GM12878 (cell line): Measurements from ENCODE around the gene STX16. TPM values are rescaled to one million over a fixed set of nuclear protein-coding genes. Genes with fewer than 3 reads are reported as not detected.

Experiments
- ATAC-seq: fragments of 200-7000 bp; cut with Tn5 transposase; 3 replicates; pipeline ENCODE4 v1.9.1; 2020; ENCODE audit warnings: mild to moderate bottlenecking, moderate library complexity
- BruUV-seq: library from RNA; stranded (reverse); fragments of 400-500 nt; replicated peaks from 2 replicates; lab custom pipeline; 2021; lab: Mats Ljungman, UMichigan
- CTCF ChIA-PET: fragments of 300-600 bp; sonication (Branson Sonifier 250); formaldehyde crosslinking; extraction: SDS; loops from one replicate; lab custom pipeline; 2021; ENCODE audit warnings: inconsistent platforms; lab: Yijun Ruan, JAX
- POLR2A ChIA-PET: fragments of 350-600 bp; formaldehyde crosslinking; extraction: SDS; loops from one replicate; lab custom pipeline; 2021; ENCODE audit warnings: inconsistent platforms; lab: Charles Lee
- RAD21 ChIA-PET: fragments of 300-600 bp; sonication (Branson Sonifier 250); formaldehyde crosslinking; loops from one replicate; lab custom pipeline; 2023; ENCODE audit warnings: antibody characterized with exemption; ENCODE audit not compliant: unreplicated experiment; lab: Charles Lee
- SMC1A ChIA-PET: fragments of 300-600 bp; sonication (Branson Sonifier 250); formaldehyde crosslinking; loops from one replicate; lab custom pipeline; 2023; ENCODE audit not compliant: unreplicated experiment, uncharacterized antibody; lab: Charles Lee
- DNase-seq: peaks from one replicate; pipeline ENCODE4 v3.0.0-alpha.2; 2011; ENCODE audit warnings: low read depth, low spot score
- FAIRE-seq: peaks from 3 replicates; lab custom pipeline; 2011; peaks lifted over from hg19 to GRCh38; lab: Jason Lieb, UNC
- H2AFZ ChIP-seq: 2 replicates; pipeline ENCODE4 v1.6.0; 2011; ENCODE audit warnings: low read depth, low read length, control low read depth; ENCODE audit not compliant: control insufficient read depth
- H3K27ac ChIP-seq: 2 replicates; pipeline ENCODE4 v1.5.1; 2011; ENCODE audit warnings: control low read depth; ENCODE audit not compliant: control insufficient read depth, insufficient read depth
- H3K27me3 ChIP-seq, 2 experiments: replicated peaks in 1 of 2; 2 replicates each; pipeline versions ENCODE4 v1.6.0 to v1.6.1; 2011; ENCODE audit warnings: low read length in 1 of 2; ENCODE audit not compliant: control insufficient read depth in 2 of 2, insufficient read depth in 2 of 2
- H3K36me3 ChIP-seq, 2 experiments: 2 replicates each; pipeline ENCODE4 v1.5.1; 2011; ENCODE audit warnings: low read length in 1 of 2; ENCODE audit not compliant: control insufficient read depth in 2 of 2, insufficient read depth in 2 of 2
- H3K4me1 ChIP-seq: 2 replicates; pipeline ENCODE4 v1.6.1; 2011; ENCODE audit warnings: mild to moderate bottlenecking, low read length, moderate library complexity, mixed read lengths; ENCODE audit not compliant: control insufficient read depth, insufficient read depth
- H3K4me2 ChIP-seq: 2 replicates; pipeline ENCODE4 v1.6.0; 2011; ENCODE audit warnings: control low read depth; ENCODE audit not compliant: control insufficient read depth, insufficient read depth
- H3K4me3 ChIP-seq: fragments of 200-600 bp; sonication (generic); 2 replicates; pipeline ENCODE4 v1.5.1; 2016
- H3K79me2 ChIP-seq: 2 replicates; pipeline ENCODE4 v1.6.0; 2011; ENCODE audit warnings: low read length; ENCODE audit not compliant: control insufficient read depth, insufficient read depth
- H3K9ac ChIP-seq: 2 replicates; pipeline ENCODE4 v1.8.0; 2011; ENCODE audit warnings: low read length, control low read depth, mixed read lengths; ENCODE audit not compliant: control insufficient read depth, insufficient read depth
- H3K9me3 ChIP-seq: replicated peaks from 3 replicates; pipeline ENCODE4 v1.5.1; 2011; ENCODE audit warnings: mild to moderate bottlenecking, low read length; ENCODE audit not compliant: control insufficient read depth, insufficient read depth
- H4K20me1 ChIP-seq: 2 replicates; pipeline ENCODE4 v1.6.0; 2011; ENCODE audit not compliant: control insufficient read depth, insufficient read depth
- ASH2L ChIP-seq: fragments of 300-600, 200-600 bp; sonication (generic); IDR thresholded peaks from 2 replicates; pipeline ENCODE4 v1.6.1; 2017; ENCODE audit warnings: low read depth, mild to moderate bottlenecking, borderline replicate concordance
- CHD4 ChIP-seq: fragments of 200-600 bp; sonication (generic); IDR thresholded peaks from 2 replicates; pipeline ENCODE4 v1.6.1; 2016; ENCODE audit warnings: mild to moderate bottlenecking
- CREM ChIP-seq: IDR thresholded peaks from 2 replicates; pipeline ENCODE4 v1.6.1; 2014; ENCODE audit warnings: antibody characterized with exemption, low read depth
- EZH2 ChIP-seq: IDR thresholded peaks from 2 replicates; pipeline ENCODE4 v1.6.1; 2012; ENCODE audit warnings: low read depth, mild to moderate bottlenecking, control low read depth, inconsistent platforms, low read length, borderline replicate concordance; ENCODE audit not compliant: control insufficient read depth
- JUNB ChIP-seq: IDR thresholded peaks from 2 replicates; pipeline ENCODE4 v1.6.1; 2016; ENCODE audit warnings: antibody characterized with exemption, mild to moderate bottlenecking
- SMARCA5 ChIP-seq: fragments of 450-650 bp; IDR thresholded peaks from 2 replicates; pipeline ENCODE4 v1.6.1; 2017; ENCODE audit warnings: mild to moderate bottlenecking
- SUPT20H ChIP-seq: IDR thresholded peaks from 2 replicates; pipeline ENCODE4 v1.6.1; 2011; ENCODE audit warnings: low read depth, mild to moderate bottlenecking, low read length, moderate library complexity, borderline replicate concordance; ENCODE audit not compliant: control insufficient read depth
- ZNF207 ChIP-seq: fragments of 450-650 bp; IDR thresholded peaks from 2 replicates; pipeline ENCODE4 v1.6.1; 2014; ENCODE audit warnings: antibody characterized with exemption, mild to moderate bottlenecking, borderline replicate concordance
- WGBS: methylation state at CpG from one replicate; pipeline ENCODE4 v1.1.6; 2016; ENCODE audit warnings: low lambda C conversion rate; ENCODE audit not compliant: insufficient replicate concordance, insufficient coverage; ENCODE audit errors: missing lambda C conversion rate; 5-methylcytosine and 5-hydroxymethylcytosine counted together
- in situ Hi-C: fragments of 300-500 bp; cut with MboI; formaldehyde crosslinking; loops from 9 replicates; pipeline ENCODE4 v1.14.3; 2018; ENCODE audit warnings: mixed read lengths
- intact Hi-C: fragments of 100-400 bp; cut with micrococcal nuclease; formaldehyde crosslinking; loops from one replicate; pipeline ENCODE4 v1.14.2; 2022; ENCODE audit not compliant: unreplicated experiment
- polyA plus RNA-seq, 11 experiments: library from polyadenylated mRNA; depleted of rRNA in 4 of 11; unstranded in 6 of 11; stranded (reverse) in 5 of 11; fragments of >200 nt; fragmentation: Nextera tagmentation in 4 of 11; fragmentation: Illumina TruSeq in 1 of 11; extraction: Ambion mirVana in 4 of 11; extraction: Trizol in 1 of 11; gene quantifications; 1 replicate in 1 of 11; 2 replicates in 10 of 11; pipeline versions ENCODE4 v1.2.1 to v1.2.3, GENCODE V29; 2011 to 2016; ENCODE audit warnings: inconsistent platforms in 2 of 11, missing spikeins in 2 of 11, low read depth in 1 of 11
- total RNA-seq, 4 experiments: library from RNA; depleted of rRNA in 3 of 4; stranded (reverse); fragments of >200 nt in 3 of 4; fragmentation: Illumina TruSeq in 1 of 4; extraction: Trizol in 1 of 4; gene quantifications; 2 replicates each; pipeline versions ENCODE4 v1.2.1 to v1.2.3, GENCODE V29; 2013 to 2021
- TF ChIP-seq, protein P1 (sequence below): fragments of 450-650 bp; conservative IDR thresholded peaks from 2 replicates; pipeline ENCODE4 v1.6.1; 2017; ENCODE audit warnings: mild to moderate bottlenecking, moderate library complexity
- TF ChIP-seq, protein P2 (sequence below): fragments of 450-650 bp; IDR thresholded peaks from 2 replicates; pipeline ENCODE4 v1.6.1; 2017; ENCODE audit warnings: antibody characterized with exemption, mild to moderate bottlenecking, moderate library complexity
- TF ChIP-seq, protein P3 (sequence below): fragments of 450-650 bp; formaldehyde crosslinking; IDR thresholded peaks from 2 replicates; pipeline ENCODE4 v1.4.0; 2022; ENCODE audit warnings: mild to moderate bottlenecking, moderate library complexity

STX16 gene
- total and polyA plus RNA-seq, 10 of the 15 experiments (the other 5 are each of a cell fraction or from before 2014, with no cell fraction given) = 6.3 to 68.4 (median 35.8) TPM

DNA sequence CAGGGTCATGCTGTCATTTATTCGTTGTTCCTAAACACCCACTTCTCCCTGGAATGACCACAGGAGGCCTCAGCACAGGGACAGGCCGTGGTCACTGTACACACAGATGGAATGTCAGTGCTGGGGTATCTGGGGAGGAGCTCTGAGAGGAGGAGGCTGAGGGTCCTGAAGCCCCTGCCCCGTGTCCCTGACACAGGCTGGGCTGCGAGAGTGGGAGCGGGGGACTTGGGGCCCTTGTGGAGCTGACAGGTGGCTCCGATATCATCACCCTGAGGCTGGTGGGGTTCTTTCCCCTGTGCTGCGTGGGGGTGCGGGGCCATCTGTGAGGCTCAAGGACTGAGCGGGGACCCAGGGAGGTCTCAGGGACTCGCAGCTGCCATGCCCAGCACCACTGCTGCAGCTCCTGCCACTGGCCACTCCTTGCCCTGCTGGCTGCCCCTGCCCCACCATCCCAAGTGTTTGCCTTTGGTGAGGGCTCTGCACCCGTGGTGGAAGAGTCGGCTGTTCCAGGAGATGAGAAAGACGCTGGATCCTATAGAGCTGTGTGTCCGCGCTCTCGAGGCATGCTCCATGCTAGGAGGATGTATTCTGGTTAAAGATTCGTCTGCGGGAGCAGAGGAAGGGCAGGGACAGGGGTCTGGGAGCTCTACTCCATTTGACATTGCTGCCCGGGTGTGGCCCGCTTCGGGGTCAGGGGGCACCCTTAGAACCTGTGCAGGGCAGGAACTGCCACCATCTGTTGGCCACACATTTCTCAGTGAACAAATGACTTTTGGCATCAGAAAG is 60.4 kb downstream of the STX16 start (continued):
- TF ChIP-seq, protein P1, sequence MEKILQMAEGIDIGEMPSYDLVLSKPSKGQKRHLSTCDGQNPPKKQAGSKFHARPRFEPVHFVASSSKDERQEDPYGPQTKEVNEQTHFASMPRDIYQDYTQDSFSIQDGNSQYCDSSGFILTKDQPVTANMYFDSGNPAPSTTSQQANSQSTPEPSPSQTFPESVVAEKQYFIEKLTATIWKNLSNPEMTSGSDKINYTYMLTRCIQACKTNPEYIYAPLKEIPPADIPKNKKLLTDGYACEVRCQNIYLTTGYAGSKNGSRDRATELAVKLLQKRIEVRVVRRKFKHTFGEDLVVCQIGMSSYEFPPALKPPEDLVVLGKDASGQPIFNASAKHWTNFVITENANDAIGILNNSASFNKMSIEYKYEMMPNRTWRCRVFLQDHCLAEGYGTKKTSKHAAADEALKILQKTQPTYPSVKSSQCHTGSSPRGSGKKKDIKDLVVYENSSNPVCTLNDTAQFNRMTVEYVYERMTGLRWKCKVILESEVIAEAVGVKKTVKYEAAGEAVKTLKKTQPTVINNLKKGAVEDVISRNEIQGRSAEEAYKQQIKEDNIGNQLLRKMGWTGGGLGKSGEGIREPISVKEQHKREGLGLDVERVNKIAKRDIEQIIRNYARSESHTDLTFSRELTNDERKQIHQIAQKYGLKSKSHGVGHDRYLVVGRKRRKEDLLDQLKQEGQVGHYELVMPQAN = no peak
- no peak for TF ChIP-seq SUPT20H
- TF ChIP-seq, all 136 proteins: peak for 0

DNA sequence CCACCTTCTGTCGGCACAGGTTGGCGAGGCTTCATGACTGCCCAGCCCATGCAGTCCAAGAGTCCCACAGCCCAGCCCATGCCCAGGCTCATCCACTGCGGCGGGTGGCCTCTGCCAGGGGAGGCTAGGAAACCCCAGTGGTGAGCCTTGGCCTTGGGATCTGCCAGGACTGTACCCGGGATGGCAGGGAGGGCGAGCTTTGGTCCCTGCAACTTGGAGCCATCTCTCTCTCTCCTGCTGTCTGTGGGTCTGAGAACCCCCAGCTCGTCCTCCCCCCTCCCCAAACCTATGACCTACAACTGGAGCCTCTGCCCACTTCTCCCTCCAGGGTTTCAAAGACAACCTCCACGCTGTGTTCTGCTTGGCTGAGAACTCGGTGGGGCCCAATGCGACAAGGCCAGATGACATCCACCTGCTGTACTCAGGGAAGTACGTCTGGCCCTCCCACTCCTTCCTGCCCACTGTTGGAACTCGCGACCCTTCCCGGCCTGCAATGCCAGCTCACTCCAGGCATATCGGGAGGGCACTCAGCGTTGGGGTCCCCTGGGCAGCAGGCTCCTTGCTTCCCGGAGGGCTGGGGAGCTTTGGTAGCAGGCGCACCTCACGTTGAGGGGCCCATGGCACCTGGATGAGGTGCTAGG is 61.2 kb downstream of the STX16 start:
- DNase-seq (no peak), ATAC-seq (no peak), FAIRE-seq (no peak)
- Histone ChIP-seq H2AFZ (no peak overlapping the region), H3K4me2 (no peak overlapping the region), H4K20me1 (no peaks in the 10 kb centered on the region), H3K27me3 (no peaks in the 10 kb centered on the region), H3K27ac (no peak overlapping the region), H3K9me3 (no peaks in the 10 kb centered on the region), H3K4me3 (no peak overlapping the region), H3K9ac (no peak overlapping the region), H3K4me1 (no peaks in the 10 kb centered on the region), H3K36me3 (no peaks in the 10 kb centered on the region), H3K79me2 (no peaks in the 10 kb centered on the region)
- TF ChIP-seq ASH2L (no peak), JUNB (no peak), CHD4 (no peak), EZH2 (no peak), SMARCA5 (no peak), CREM (no peak), ZNF207 (no peak)
- TF ChIP-seq, protein P2, sequence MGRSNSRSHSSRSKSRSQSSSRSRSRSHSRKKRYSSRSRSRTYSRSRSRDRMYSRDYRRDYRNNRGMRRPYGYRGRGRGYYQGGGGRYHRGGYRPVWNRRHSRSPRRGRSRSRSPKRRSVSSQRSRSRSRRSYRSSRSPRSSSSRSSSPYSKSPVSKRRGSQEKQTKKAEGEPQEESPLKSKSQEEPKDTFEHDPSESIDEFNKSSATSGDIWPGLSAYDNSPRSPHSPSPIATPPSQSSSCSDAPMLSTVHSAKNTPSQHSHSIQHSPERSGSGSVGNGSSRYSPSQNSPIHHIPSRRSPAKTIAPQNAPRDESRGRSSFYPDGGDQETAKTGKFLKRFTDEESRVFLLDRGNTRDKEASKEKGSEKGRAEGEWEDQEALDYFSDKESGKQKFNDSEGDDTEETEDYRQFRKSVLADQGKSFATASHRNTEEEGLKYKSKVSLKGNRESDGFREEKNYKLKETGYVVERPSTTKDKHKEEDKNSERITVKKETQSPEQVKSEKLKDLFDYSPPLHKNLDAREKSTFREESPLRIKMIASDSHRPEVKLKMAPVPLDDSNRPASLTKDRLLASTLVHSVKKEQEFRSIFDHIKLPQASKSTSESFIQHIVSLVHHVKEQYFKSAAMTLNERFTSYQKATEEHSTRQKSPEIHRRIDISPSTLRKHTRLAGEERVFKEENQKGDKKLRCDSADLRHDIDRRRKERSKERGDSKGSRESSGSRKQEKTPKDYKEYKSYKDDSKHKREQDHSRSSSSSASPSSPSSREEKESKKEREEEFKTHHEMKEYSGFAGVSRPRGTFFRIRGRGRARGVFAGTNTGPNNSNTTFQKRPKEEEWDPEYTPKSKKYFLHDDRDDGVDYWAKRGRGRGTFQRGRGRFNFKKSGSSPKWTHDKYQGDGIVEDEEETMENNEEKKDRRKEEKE = no peak
- TF ChIP-seq, protein P3, sequence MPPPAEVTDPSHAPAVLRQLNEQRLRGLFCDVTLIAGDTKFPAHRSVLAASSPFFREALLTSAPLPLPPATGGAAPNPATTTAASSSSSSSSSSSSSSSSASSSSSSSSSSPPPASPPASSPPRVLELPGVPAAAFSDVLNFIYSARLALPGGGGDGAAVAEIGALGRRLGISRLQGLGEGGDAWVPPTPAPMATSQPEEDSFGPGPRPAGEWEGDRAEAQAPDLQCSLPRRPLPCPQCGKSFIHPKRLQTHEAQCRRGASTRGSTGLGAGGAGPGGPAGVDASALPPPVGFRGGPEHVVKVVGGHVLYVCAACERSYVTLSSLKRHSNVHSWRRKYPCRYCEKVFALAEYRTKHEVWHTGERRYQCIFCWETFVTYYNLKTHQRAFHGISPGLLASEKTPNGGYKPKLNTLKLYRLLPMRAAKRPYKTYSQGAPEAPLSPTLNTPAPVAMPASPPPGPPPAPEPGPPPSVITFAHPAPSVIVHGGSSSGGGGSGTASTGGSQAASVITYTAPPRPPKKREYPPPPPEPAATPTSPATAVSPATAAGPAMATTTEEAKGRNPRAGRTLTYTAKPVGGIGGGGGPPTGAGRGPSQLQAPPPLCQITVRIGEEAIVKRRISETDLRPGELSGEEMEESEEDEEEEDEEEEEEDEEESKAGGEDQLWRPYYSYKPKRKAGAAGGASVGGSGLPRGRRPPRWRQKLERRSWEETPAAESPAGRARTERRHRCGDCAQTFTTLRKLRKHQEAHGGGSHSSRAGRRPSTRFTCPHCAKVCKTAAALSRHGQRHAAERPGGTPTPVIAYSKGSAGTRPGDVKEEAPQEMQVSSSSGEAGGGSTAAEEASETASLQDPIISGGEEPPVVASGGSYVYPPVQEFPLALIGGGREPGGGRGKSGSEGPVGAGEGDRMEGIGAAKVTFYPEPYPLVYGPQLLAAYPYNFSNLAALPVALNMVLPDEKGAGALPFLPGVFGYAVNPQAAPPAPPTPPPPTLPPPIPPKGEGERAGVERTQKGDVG (CRISPR knock-in tag) = no peak
- WGBS = 56% methylated on average over 19 of the region's 19 CpGs
- ChIA-PET CTCF (no interaction called here), SMC1A (no interaction called here), RAD21 (no interaction called here), POLR2A (no interaction called here)
- BruUV-seq = no TSS peak
- in situ Hi-C loops (no loop called here), intact Hi-C loops (no loop called here)
